Measurements from ENCODE around the gene S1PR1.
"Not testable (repeated sequence)": the region's sequence is repeated elsewhere in the genome, so short reads cannot be mapped to it uniquely, and the experiment has no call there.

The S1PR1 gene

GRCh38 chr1:101203820-101204540, 32.8 kb upstream of the S1PR1 start:
- no peaks in the 10 kb centered on the region for H3K9me3 Mint-ChIP-seq
- no peak for DNase-seq (ENCODE audit: low spot score in 2 of 2)
- H3K36me3 Mint-ChIP-seq (ENCODE audit: insufficient read depth): no peaks in the 10 kb centered on the region
- ATAC-seq (replicated peaks; ENCODE audit: extremely low read depth, poor library complexity, severe bottlenecking): no peak
- no peak overlapping the region for H3K27ac Mint-ChIP-seq (ENCODE audit: low read depth)
- peaks cover 3% of the 10 kb centered on the region for H3K4me1 Mint-ChIP-seq
- H3K27me3 Mint-ChIP-seq: no peaks in the 10 kb centered on the region
- H3K4me3 Mint-ChIP-seq: no peak overlapping the region

DNA sequence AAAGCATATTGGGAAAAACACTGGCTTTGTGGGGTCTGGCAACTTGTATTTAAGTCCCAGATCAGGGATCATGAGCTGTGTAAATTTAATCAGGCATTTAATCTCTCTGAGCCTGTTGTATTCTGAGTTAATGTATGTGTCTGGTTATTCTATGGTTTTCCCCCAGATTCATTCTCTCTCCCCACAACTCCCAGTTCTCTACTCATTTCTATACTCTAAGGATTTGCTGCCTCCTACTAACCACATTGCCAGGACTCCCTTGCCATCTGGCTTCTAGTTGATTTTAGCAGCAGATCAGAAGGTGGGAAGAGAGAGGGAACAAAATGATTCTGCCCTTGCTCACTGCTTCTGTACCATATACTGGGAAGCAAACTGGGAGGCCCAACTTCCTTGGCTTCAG, 31.4 kb upstream of the S1PR1 start:
- Mint-ChIP-seq H3K36me3 (ENCODE audit: insufficient read depth) (no peaks in the 10 kb centered on the region), H3K9me3 (no peaks in the 10 kb centered on the region), H3K27ac (ENCODE audit: low read depth) (no peak overlapping the region), H3K4me3 (no peak overlapping the region), H3K27me3 (no peaks in the 10 kb centered on the region), H3K4me1 (no peaks in the 10 kb centered on the region)
- DNase-seq (ENCODE audit: low spot score in 2 of 2) (no peak), ATAC-seq (replicated peaks; ENCODE audit: extremely low read depth, poor library complexity, severe bottlenecking) (no peak)

DNA sequence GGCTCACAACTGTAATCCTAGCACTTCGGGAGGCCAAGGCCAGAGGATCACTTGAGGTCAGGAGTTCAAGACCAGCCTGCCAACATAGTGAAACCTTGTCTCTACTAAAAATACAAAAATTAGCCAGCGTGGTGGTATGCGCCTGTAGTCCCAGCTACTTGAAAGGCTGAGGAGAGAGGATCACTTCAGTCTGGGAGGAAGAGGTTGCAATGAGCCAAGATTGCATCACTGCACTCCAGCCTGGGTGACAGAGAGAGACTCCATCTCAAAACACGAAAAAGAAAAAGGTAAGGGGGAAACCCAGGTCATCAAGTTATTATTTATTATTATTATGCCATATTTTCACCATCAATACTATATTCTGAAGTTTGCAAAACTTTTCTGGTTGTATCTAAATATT, 30.7 kb upstream of the S1PR1 start:
- H3K27me3 Mint-ChIP-seq; H3K27ac Mint-ChIP-seq (ENCODE audit: low read depth); H3K9me3 Mint-ChIP-seq; H3K36me3 Mint-ChIP-seq (ENCODE audit: insufficient read depth); H3K4me1 Mint-ChIP-seq; ATAC-seq (replicated peaks; ENCODE audit: extremely low read depth, poor library complexity, severe bottlenecking); H3K4me3 Mint-ChIP-seq; DNase-seq (ENCODE audit: low spot score in 2 of 2): not testable (repeated sequence)

- not testable (repeated sequence) for H3K27ac Mint-ChIP-seq (ENCODE audit: low read depth); H3K4me1 Mint-ChIP-seq; DNase-seq (ENCODE audit: low spot score in 2 of 2); H3K36me3 Mint-ChIP-seq (ENCODE audit: insufficient read depth); H3K4me3 Mint-ChIP-seq; H3K9me3 Mint-ChIP-seq; ATAC-seq (replicated peaks; ENCODE audit: extremely low read depth, poor library complexity, severe bottlenecking); H3K27me3 Mint-ChIP-seq
Measured at GRCh38 chr1:101207271-101207670, 29.5 kb upstream of the S1PR1 start.

DNA sequence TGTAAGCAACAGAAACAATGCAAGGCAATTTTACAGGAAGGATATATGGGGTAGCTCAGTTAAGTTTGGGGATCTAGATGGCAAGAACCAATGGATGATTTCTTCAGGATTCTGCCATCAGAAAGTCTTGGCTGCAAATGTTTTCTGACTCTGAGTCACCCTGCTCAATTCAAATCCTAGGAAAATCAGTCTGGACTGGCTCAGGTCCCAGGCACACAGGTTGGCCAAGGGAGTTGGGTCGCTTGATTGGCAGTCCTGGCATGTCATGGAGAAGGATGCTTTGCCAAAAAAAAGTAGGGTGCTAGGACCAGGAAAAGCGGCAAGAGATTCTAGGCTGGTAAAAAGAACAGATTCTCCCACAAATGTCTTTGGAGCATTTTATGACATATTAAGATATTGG, 28.9 kb upstream of the S1PR1 start:
- Mint-ChIP-seq H3K4me1 (no peaks in the 10 kb centered on the region), H3K9me3 (no peaks in the 10 kb centered on the region), H3K36me3 (ENCODE audit: insufficient read depth) (peaks cover 1% of the 10 kb centered on the region), H3K27me3 (no peaks in the 10 kb centered on the region), H3K27ac (ENCODE audit: low read depth) (no peak overlapping the region), H3K4me3 (no peak overlapping the region)
- ATAC-seq (replicated peaks; ENCODE audit: extremely low read depth, poor library complexity, severe bottlenecking) (no peak), DNase-seq (ENCODE audit: low spot score in 2 of 2) (no peak)

GRCh38 chr1:101215363-101216011, 21.3 kb upstream of the S1PR1 start:
- H3K4me3 Mint-ChIP-seq: no peak overlapping the region
- DNase-seq (ENCODE audit: low spot score in 2 of 2) (no peak), ATAC-seq (replicated peaks; ENCODE audit: extremely low read depth, poor library complexity, severe bottlenecking) (no peak)
- no peaks in the 10 kb centered on the region for H3K9me3 Mint-ChIP-seq
- peaks cover 10% of the 10 kb centered on the region for H3K4me1 Mint-ChIP-seq
- H3K36me3 Mint-ChIP-seq (ENCODE audit: insufficient read depth): peaks cover 1% of the 10 kb centered on the region
- H3K27me3 Mint-ChIP-seq: no peaks in the 10 kb centered on the region
- no peak overlapping the region for H3K27ac Mint-ChIP-seq (ENCODE audit: low read depth)

GRCh38 chr1:101216623-101217022, 20.2 kb upstream of the S1PR1 start:
- Mint-ChIP-seq H3K27ac (ENCODE audit: low read depth) (no peak overlapping the region), H3K4me3 (no peak overlapping the region)

GRCh38 chr1:101217148-101217547, 19.7 kb upstream of the S1PR1 start:
- H3K9me3 Mint-ChIP-seq: no peaks in the 10 kb centered on the region
- DNase-seq (ENCODE audit: low spot score in 2 of 2): no peak

More at GRCh38 chr1:101216623-101217022, 20.2 kb upstream of the S1PR1 start:
- no peak for ATAC-seq (replicated peaks; ENCODE audit: extremely low read depth, poor library complexity, severe bottlenecking)
- peaks cover 20% of the 10 kb centered on the region for H3K4me1 Mint-ChIP-seq
- no peak for DNase-seq (ENCODE audit: low spot score in 2 of 2)
- no peaks in the 10 kb centered on the region for H3K27me3 Mint-ChIP-seq
- H3K36me3 Mint-ChIP-seq (ENCODE audit: insufficient read depth): no peaks in the 10 kb centered on the region
- no peaks in the 10 kb centered on the region for H3K9me3 Mint-ChIP-seq

DNA sequence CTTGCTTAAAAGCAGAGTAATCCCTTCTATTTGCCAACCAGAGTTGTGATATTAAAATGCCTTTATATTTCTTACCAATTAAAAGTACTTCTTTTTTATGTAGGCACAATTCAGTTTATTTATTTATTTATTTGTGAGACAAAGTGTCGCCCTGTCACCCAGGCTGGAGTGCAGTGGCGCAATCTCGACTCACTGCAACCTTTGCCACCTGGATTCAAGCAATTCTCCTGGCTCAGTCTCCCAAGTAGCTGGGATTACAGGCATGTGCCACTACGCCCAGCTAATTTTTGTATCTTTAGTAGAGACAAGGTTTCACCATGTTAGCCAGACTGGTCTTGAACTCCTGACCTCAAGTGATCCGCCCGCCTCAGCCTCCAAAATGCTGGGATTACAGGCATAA, 17.9 kb upstream of the S1PR1 start:
- H3K4me1 Mint-ChIP-seq: peaks cover 31% of the 10 kb centered on the region
- not testable (repeated sequence) for H3K4me3 Mint-ChIP-seq; DNase-seq (ENCODE audit: low spot score in 2 of 2); H3K27ac Mint-ChIP-seq (ENCODE audit: low read depth); H3K9me3 Mint-ChIP-seq; H3K36me3 Mint-ChIP-seq (ENCODE audit: insufficient read depth); H3K27me3 Mint-ChIP-seq; ATAC-seq (replicated peaks; ENCODE audit: extremely low read depth, poor library complexity, severe bottlenecking)

More at GRCh38 chr1:101217148-101217547, 19.7 kb upstream of the S1PR1 start:
- H3K27me3 Mint-ChIP-seq: no peaks in the 10 kb centered on the region
- no peak overlapping the region for H3K27ac Mint-ChIP-seq (ENCODE audit: low read depth)
- no peak overlapping the region for H3K4me3 Mint-ChIP-seq
- ATAC-seq (replicated peaks; ENCODE audit: extremely low read depth, poor library complexity, severe bottlenecking): no peak
- H3K4me1 Mint-ChIP-seq: peaks cover 26% of the 10 kb centered on the region
- no peaks in the 10 kb centered on the region for H3K36me3 Mint-ChIP-seq (ENCODE audit: insufficient read depth)

DNA sequence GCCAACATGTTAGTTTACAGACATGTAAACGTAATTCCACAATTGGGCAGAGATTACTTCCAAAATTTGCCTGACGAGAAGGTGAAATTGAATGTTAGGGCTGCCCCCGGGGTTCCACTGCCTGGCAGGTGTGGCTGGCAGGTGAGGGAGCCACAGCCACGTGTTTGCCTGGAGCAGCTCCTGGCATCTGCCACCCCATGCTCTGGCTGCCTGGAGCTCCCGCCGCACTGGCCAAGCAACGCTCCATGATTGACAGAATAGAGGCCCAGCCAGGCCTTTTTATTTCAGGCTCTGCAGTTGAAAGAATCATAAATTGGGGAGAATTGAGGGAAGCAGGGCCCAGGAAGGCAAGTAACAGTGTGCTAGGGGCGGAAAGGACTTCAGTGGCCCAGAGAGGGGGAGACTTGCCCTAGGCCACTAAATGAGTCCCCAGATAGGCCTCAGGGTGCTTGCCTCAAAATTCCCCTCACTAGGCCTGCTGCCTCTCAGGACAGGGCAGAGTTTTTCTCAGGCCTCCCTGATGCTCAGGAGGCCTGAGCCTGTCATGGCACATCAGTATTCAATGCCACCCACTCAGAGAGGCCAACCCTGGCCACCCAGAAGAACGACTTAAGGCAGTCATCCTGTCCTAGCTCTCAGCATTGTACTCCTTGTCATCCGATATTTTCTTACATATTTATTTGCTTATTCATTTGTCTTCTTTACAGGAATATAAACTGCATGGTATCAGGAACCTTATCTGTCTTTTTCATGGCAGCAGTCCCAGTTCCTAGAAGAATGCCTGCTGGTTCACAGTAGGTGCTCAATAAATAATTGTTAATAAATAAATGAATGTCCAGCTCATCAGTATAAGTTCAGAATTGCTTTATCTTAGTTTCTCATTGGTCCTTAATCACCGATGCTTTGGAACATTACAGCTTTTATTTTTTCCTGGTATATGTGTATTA, 16.6 kb upstream of the S1PR1 start:
- DNase-seq (ENCODE audit: low spot score in 2 of 2) (no peak), ATAC-seq (replicated peaks; ENCODE audit: extremely low read depth, poor library complexity, severe bottlenecking) (no peak)
- Mint-ChIP-seq H3K27ac (ENCODE audit: low read depth) (no peak overlapping the region), H3K4me1 (peaks cover 26% of the 10 kb centered on the region), H3K4me3 (no peak overlapping the region), H3K9me3 (no peaks in the 10 kb centered on the region), H3K27me3 (no peaks in the 10 kb centered on the region), H3K36me3 (ENCODE audit: insufficient read depth) (peaks cover 2% of the 10 kb centered on the region)

GRCh38 chr1:101220906-101221305, 15.9 kb upstream of the S1PR1 start:
- H3K9me3 Mint-ChIP-seq: no peaks in the 10 kb centered on the region

GRCh38 chr1:101221945-101222429, 14.8 kb upstream of the S1PR1 start:
- ATAC-seq (replicated peaks; ENCODE audit: extremely low read depth, poor library complexity, severe bottlenecking) (no peak), DNase-seq (ENCODE audit: low spot score in 2 of 2) (no peak)
- no peaks in the 10 kb centered on the region for H3K27me3 Mint-ChIP-seq
- no peaks in the 10 kb centered on the region for H3K9me3 Mint-ChIP-seq
- H3K27ac Mint-ChIP-seq (ENCODE audit: low read depth): peak overlapping the region; percentile 47
- H3K4me3 Mint-ChIP-seq: peak overlapping the region; percentile 45
- H3K36me3 Mint-ChIP-seq (ENCODE audit: insufficient read depth): peaks cover 2% of the 10 kb centered on the region
- H3K4me1 Mint-ChIP-seq: peaks cover 25% of the 10 kb centered on the region

More at GRCh38 chr1:101220906-101221305, 15.9 kb upstream of the S1PR1 start:
- H3K36me3 Mint-ChIP-seq (ENCODE audit: insufficient read depth): peaks cover 2% of the 10 kb centered on the region
- ATAC-seq (replicated peaks; ENCODE audit: extremely low read depth, poor library complexity, severe bottlenecking): no peak
- H3K27ac Mint-ChIP-seq (ENCODE audit: low read depth): no peak overlapping the region
- no peak overlapping the region for H3K4me3 Mint-ChIP-seq
- H3K27me3 Mint-ChIP-seq: no peaks in the 10 kb centered on the region
- no peak for DNase-seq (ENCODE audit: low spot score in 2 of 2)
- H3K4me1 Mint-ChIP-seq: peaks cover 26% of the 10 kb centered on the region
